ENCODE measurements around the gene DDX1.

The DDX1 gene

DNA sequence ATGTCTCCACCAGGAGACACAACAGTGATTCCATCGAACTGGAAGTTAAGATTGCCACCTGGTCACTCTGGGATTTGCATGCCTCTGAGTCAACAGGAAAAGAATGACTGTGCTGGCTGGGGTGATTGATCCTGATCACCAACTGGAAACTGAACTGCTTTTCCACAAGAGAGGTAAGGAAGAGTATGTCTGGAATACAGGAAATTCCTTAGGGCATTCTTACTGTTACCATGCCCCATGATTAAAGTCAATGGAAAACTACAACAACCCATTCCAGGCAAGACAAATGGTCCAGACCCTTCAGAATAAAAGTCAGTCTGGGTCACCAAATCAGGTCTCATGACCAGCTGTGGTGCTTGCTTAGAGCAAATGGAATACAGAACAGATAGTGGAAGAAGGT is 12.0 kb upstream of the DDX1 start:
- DNase-seq: no peak
- H3K9me3 Mint-ChIP-seq: no peaks in the 10 kb centered on the region
- ATAC-seq: no peak
- H3K27me3 Mint-ChIP-seq: peaks cover 5% of the 10 kb centered on the region
- H3K27ac Mint-ChIP-seq: no peak overlapping the region
- H3K4me3 Mint-ChIP-seq: no peak overlapping the region
- H3K4me1 Mint-ChIP-seq: no peaks in the 10 kb centered on the region

DNA sequence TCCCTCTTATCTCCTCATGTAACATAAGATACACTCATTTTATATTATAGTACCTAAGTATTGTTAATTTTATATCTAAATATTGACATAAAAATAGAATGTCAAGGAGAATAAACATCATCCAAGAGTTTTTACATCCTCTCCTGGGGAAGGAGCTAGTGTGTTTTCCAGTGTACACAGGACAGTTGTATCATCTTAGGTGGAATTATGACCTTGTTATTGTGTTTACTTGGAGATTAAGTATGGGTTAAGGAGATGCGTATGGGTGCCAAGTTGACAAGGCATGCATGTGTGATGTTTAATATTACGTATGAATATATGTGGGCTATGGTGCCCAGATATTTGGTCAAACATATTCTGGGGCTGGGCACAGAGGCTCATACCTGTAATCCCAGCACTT is 11.2 kb upstream of the DDX1 start:
- Mint-ChIP-seq H3K27me3 (peaks cover 5% of the 10 kb centered on the region), H3K4me1 (no peaks in the 10 kb centered on the region), H3K9me3 (no peaks in the 10 kb centered on the region), H3K4me3 (no peak overlapping the region), H3K27ac (no peak overlapping the region)
- DNase-seq (no peak), ATAC-seq (no peak)

DNA sequence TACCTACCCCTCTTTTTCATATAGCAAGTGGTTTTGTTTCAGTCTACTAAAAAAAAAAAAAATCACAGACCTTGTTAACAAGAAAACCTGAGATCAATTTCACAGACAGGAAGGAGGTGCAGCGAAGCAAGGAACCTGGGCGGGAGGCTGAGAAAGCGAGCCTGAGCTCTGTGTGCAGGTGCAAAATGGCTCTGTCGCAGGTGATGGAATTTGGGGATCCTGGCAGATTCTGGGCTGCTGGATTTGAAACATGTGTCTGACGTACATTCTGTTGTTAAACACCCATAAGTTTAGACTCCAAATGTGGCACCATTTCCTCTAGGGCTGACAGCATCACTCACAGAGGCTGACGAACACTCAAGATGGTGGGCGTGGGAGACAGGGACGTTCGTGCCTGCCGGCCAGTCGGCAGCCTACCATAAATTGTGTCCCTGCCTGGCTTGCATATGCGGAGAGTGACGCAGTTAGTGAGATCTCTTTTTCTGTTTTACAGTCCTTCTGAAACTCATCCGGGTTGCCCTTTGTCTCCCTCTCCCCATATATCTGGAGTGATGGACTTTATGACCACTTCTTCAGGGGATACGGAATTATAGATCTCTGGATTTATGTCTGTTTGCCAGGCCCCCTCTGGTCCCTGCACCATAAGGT is 8.8 kb upstream of the DDX1 start:
- Mint-ChIP-seq H3K4me3 (no peak overlapping the region), H3K4me1 (no peaks in the 10 kb centered on the region), H3K9me3 (no peaks in the 10 kb centered on the region), H3K27ac (no peak overlapping the region), H3K27me3 (peaks cover 5% of the 10 kb centered on the region)
- ATAC-seq (no peak), DNase-seq (no peak)

- H3K4me1 Mint-ChIP-seq: no peaks in the 10 kb centered on the region
- H3K9me3 Mint-ChIP-seq: no peaks in the 10 kb centered on the region
- DNase-seq (no peak), ATAC-seq (no peak)
- no peak overlapping the region for H3K4me3 Mint-ChIP-seq
- no peak overlapping the region for H3K27ac Mint-ChIP-seq
- peaks cover 5% of the 10 kb centered on the region for H3K27me3 Mint-ChIP-seq
Measured at GRCh38 chr2:15583826-15584225, 7.8 kb upstream of the DDX1 start.

DNA sequence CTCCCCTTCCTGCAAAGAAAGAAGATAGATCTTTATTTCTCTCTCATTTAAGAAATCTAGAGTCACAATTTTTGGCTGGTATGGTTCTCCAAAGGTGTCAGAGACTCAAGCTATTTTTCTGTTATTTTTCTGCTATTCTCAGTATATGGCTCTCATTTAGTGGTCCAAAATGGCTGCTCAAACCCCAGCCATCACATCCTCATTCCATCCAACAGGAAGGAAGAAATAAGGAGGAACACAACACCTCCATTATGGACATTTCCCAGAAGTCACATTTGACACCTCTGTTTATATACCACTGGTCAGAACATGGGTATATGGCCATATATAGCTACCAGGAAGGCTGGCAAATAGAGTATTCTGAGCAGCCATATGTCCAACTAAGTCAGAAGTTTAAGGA is 7.4 kb upstream of the DDX1 start:
- no peaks in the 10 kb centered on the region for H3K27me3 Mint-ChIP-seq
- H3K4me1 Mint-ChIP-seq: no peaks in the 10 kb centered on the region
- H3K9me3 Mint-ChIP-seq: no peaks in the 10 kb centered on the region
- no peak overlapping the region for H3K4me3 Mint-ChIP-seq
- DNase-seq (no peak), ATAC-seq (no peak)
- no peak overlapping the region for H3K27ac Mint-ChIP-seq

DNA sequence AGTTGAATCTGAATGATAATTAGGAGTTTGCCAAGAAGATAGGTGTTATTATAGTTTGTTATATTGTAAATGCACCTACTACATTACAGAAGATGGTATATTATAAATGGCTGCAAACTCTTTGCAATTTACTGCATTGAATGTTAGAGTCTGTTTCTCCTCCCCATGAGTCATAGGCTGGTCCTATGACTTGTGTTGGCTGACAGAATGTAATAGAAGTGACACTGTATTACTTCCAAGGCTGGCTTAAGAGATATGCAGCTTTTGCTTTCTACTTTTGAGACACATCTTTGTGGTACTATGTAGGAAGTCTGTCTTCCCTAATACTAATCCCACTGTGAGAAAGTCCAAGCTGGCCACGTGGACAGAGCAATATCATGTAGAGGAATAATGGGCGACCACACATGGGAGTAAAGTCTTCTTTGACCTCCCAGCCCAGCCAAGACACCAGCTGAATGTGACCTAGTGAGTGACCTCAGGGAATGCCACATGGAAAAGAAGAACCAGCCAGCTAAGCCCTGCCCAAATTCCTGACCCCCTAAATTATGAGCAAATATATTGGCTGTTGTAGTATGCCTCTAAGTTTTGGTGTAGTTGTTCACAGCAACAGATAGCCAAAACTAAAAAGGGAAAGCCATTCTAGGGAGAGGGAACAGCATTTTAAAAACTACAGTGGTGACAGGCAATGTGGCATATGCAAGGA is 6.8 kb upstream of the DDX1 start:
- DNase-seq (no peak), ATAC-seq (no peak)
- Mint-ChIP-seq H3K9me3 (no peaks in the 10 kb centered on the region), H3K4me3 (no peak overlapping the region), H3K27me3 (no peaks in the 10 kb centered on the region), H3K4me1 (no peaks in the 10 kb centered on the region), H3K27ac (no peak overlapping the region)

DNA sequence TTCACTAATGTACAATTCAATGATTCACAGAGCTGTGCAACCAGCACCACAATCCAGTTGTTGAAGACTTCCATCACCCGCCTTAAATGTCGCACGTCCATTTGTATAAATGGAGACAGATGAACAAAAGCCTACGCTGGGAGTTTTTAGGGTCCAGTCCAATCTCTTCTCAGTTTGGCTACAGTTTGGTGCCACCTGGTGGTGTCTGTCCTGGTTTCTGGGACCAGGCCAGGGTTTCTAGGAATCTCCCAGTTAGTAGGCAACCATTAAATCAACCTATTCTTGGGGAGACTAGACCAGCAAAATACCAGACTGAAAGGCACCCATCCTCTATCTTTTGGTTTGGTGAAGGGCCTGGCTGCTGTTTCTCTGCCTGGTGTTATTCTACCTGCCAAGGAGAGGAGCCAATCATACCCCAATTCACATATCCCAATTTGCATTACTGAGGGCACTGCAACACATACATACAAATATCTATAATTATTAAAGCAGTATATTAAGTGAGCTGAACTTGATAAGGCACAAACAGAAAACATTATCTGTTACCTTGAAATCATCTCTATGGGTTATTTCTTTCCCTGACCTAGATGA is 3.2 kb upstream of the DDX1 start:
- H3K27ac Mint-ChIP-seq: no peak overlapping the region
- DNase-seq: peak; percentile 15 to 22
- H3K9me3 Mint-ChIP-seq: no peaks in the 10 kb centered on the region
- no peak for ATAC-seq
- peaks cover 19% of the 10 kb centered on the region for H3K4me1 Mint-ChIP-seq
- H3K27me3 Mint-ChIP-seq: no peaks in the 10 kb centered on the region
- H3K4me3 Mint-ChIP-seq: no peak overlapping the region

- peaks cover 33% of the 10 kb centered on the region for H3K4me1 Mint-ChIP-seq
- H3K9me3 Mint-ChIP-seq: no peaks in the 10 kb centered on the region
- H3K27ac Mint-ChIP-seq: peak overlapping the region; percentile 95 to 99
- H3K27me3 Mint-ChIP-seq: no peaks in the 10 kb centered on the region
- no peak for DNase-seq
- no peak for ATAC-seq
- H3K4me3 Mint-ChIP-seq: peak overlapping the region; percentile 86 to 97
Measured at GRCh38 chr2:15591373-15591691, 336 bp upstream of the DDX1 start.

DNA sequence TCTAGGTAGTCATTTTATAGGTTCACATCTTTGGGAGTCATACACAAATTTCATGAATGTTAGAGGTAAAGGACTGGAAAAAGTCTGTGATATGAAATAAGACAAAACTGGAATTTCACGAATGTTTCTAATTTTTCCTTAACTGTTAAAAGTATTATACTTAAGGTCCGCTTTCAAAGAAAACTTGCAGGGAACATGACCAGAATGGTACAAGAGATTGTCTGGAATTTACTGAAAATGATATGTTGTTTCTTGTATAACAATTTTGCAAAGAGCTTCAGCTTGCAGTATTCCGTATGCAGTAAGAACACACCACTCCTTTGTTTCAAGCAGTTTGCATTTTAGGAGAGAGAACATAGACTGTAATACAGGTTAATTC is 1.6 kb downstream of the DDX1 start:
- H3K27ac Mint-ChIP-seq: peak overlapping the region; percentile 67 to 85
- no peaks in the 10 kb centered on the region for H3K9me3 Mint-ChIP-seq
- no peaks in the 10 kb centered on the region for H3K27me3 Mint-ChIP-seq
- ATAC-seq (no peak), DNase-seq (no peak)
- H3K4me1 Mint-ChIP-seq: peaks cover 35% of the 10 kb centered on the region
- peak overlapping the region; percentile 86 to 97 for H3K4me3 Mint-ChIP-seq

- DNase-seq (no peak), ATAC-seq (no peak)
- peaks cover 35% of the 10 kb centered on the region for H3K4me1 Mint-ChIP-seq
- H3K4me3 Mint-ChIP-seq: no peak overlapping the region
- H3K27ac Mint-ChIP-seq: no peak overlapping the region
- H3K9me3 Mint-ChIP-seq: no peaks in the 10 kb centered on the region
- no peaks in the 10 kb centered on the region for H3K27me3 Mint-ChIP-seq
Measured at GRCh38 chr2:15594291-15595256, 2.9 kb downstream of the DDX1 start.

DNA sequence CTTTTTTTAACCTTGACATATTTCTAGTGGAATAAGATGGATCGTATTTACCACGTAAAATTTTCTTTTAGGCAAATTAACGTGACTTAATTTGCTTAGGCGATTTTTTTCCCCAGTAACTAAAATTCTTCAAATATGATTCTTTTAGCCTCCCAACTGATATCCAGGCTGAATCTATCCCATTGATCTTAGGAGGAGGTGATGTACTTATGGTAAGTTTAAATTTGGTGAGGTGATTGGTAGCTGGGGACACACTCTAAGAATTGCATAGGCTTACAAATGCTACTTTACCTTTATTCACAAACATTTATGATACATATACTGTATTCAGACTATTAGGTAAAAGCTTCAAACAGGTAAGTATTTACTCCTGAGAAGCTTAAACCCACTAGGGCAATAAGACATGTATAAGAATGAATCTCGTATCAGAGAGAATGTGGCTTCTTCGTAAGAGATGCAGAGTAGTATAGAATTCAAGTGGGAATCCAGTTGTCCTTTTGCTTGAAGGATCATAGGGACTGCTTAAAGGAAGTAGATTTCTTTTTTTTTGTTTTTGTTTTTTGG is 3.8 kb downstream of the DDX1 start:
- ATAC-seq: no peak
- H3K4me1 Mint-ChIP-seq: peaks cover 34% of the 10 kb centered on the region
- DNase-seq: no peak
- no peak overlapping the region for H3K4me3 Mint-ChIP-seq
- H3K27me3 Mint-ChIP-seq: no peaks in the 10 kb centered on the region
- no peak overlapping the region for H3K27ac Mint-ChIP-seq
- no peaks in the 10 kb centered on the region for H3K9me3 Mint-ChIP-seq

DNA sequence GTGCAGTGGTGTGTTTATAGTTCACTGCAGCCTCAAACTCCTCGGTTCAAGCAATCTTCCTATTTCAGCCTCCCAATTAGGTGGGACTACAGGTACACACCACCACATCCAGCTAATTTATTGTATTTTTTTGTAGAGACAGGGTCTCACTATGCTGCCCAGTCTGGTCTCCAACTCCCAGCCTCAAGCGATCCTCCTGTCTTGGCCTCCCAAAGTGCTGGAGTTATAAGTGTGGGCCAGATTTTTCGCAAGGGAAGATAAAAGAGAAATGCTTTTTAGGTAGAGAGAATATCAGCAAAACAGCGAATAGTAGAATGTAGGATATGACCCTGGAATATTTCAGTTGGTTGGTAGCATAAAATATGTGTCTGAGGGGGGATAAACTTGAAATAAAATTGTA is 4.3 kb downstream of the DDX1 start:
- peaks cover 29% of the 10 kb centered on the region for H3K4me1 Mint-ChIP-seq
- DNase-seq (no peak), ATAC-seq (no peak)
- H3K27me3 Mint-ChIP-seq: no peaks in the 10 kb centered on the region
- H3K27ac Mint-ChIP-seq: peak overlapping the region; percentile 23 to 24
- H3K4me3 Mint-ChIP-seq: no peak overlapping the region
- no peaks in the 10 kb centered on the region for H3K9me3 Mint-ChIP-seq

- peak overlapping the region in 1 of 2 donors; percentile 11 for H3K27ac Mint-ChIP-seq
- DNase-seq: no peak
- peaks cover 25% of the 10 kb centered on the region for H3K4me1 Mint-ChIP-seq
- H3K27me3 Mint-ChIP-seq: no peaks in the 10 kb centered on the region
- H3K4me3 Mint-ChIP-seq: no peak overlapping the region
- ATAC-seq: no peak
- no peaks in the 10 kb centered on the region for H3K9me3 Mint-ChIP-seq
Measured at GRCh38 chr2:15596350-15596749, 4.7 kb downstream of the DDX1 start.

DNA sequence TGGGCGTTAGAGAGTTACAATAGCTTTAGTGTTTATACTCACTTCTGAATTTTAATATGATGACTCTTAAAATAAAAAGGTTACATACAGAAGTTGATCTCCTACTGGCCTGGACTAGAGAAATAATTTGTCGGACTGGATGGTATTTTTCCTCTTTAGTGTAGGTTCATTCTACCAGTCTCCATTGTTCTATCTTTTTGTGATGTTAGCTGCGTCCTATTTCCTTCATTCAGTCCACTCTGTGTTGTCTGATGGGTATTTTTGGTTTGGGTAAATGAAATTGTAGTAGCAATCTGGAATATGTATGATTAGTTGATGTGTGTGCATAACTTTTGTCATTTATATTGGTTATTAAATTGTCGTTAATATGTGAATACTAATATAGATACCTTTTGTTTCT is 5.3 kb downstream of the DDX1 start:
- no peaks in the 10 kb centered on the region for H3K27me3 Mint-ChIP-seq
- H3K4me3 Mint-ChIP-seq: no peak overlapping the region
- no peak overlapping the region for H3K27ac Mint-ChIP-seq
- H3K4me1 Mint-ChIP-seq: peaks cover 22% of the 10 kb centered on the region
- DNase-seq (no peak), ATAC-seq (no peak)
- no peaks in the 10 kb centered on the region for H3K9me3 Mint-ChIP-seq

DNA sequence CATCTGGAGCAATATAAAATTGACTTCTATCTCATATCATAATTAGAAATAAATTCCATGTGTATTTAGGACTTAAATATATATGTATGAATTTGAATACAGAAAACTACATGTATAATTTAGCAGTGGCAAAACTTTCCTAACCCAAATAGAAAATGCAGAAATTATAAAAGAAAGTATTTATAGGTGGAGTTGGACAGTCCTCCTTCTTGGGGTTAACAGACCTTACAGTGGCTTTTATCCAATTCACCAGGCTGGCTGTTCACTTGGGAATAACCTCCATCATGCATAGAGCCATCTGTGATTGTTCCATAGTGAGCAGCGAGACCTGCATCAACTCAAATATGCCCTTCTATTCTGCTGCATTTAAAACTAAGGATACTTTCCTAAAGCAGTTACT is 8.3 kb downstream of the DDX1 start:
- Mint-ChIP-seq H3K4me3 (no peak overlapping the region), H3K27me3 (no peaks in the 10 kb centered on the region), H3K4me1 (peaks cover 10% of the 10 kb centered on the region), H3K27ac (no peak overlapping the region), H3K9me3 (no peaks in the 10 kb centered on the region)
- no peak for DNase-seq
- ATAC-seq: no peak
